AG09309 (cell line): Measurements from ENCODE around the gene ALAS1.

Experiments used
- DNase-seq: peaks from one replicate; pipeline ENCODE4 v3.0.0-alpha.2; 2010; ENCODE audit warnings: low read depth
- H3K4me3 ChIP-seq: 2 replicates; pipeline ENCODE4 v1.5.1; 2011; ENCODE audit warnings: mild to moderate bottlenecking, low read depth, low read length, moderate library complexity; ENCODE audit not compliant: control insufficient read depth
- CTCF ChIP-seq: IDR thresholded peaks from 2 replicates; pipeline ENCODE4 v1.5.1; 2011; ENCODE audit warnings: mild to moderate bottlenecking, low read depth, low read length, inconsistent platforms; ENCODE audit not compliant: insufficient read depth, control insufficient read depth; ENCODE audit errors: missing control alignments

ALAS1 gene

GRCh38 chr3:52238761-52239701 lies 41.1 kb downstream of the ALAS1 start, which contains the start of gene TWF2:
Gene TWF2 (minus strand): TSS chr3:52239158. CDS start chr3:52239016, 142 bp downstream.
- peak; percentile 42 for TF ChIP-seq CTCF
- peak within 1 kb of the TSS; percentile 89 for H3K4me3 ChIP-seq
- DNase-seq, result no peak

DNA sequence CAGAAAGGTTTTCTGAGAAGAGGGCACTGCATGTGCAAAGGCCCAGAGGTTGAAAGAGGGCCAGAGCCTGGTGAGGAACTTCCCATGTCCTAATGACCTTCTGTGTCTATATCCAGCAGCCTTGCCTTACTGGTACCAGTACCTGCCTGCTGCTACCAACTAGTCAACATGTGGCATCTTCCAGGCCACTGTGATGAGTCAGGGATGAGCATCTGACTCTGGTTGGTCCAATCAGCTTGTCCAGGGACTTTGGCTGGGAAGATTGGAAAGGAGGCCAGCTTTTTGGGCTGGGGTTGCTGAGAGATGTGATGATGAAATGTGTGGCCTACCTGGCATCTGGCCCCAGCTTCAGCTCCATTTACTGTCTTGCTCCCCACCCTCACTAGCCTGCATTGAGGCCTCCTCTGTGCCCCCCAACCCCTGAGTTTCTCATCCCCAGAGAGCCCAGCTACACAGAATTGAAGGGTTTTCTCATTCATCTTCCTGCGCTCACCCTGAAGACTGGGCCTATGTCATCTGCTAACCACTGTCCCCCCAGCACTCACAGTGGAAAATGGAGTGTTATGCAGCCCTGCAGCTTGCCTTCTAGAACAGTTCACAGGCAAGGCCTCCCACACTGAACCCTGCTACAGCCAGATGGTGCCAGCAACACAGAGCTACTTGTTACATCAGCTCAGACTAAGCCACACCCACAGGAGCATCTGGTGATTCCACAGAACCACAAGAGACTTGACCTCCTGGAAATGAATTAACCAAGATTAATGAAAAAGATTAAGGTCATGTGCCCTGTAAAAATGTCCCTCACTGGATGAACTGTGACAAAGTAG lies 42.3 kb downstream of the ALAS1 start:
- peak overlapping the region; percentile 89; the same call in 1 of the 2 replicates for H3K4me3 ChIP-seq
- no peak for TF ChIP-seq CTCF
- DNase-seq, result peak; percentile 96

DNA sequence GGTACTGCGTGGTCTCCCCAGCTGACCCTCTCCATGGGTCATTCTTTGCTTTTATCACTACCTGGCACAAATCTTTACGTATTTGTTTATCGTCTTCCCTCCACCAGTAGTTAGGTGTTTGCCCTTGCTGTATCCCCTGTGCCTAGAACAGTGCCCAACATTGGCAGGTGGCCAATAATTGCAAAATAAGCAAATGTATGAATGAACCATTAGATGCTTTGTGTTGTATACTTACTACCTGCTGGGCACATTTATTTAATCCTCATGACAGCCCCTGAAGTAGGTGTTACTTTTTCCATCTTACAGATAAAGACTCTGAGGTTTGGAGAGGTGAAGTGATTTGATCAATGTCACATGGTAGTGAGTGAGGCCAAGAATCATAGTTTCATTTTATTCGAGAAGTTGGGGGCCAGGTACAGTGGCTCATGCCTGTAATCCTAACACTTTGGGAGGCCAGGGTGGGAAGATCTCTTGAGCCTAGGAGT lies 43.0 kb downstream of the ALAS1 start:
- TF ChIP-seq CTCF, result no peak
- H3K4me3 ChIP-seq, result no peak overlapping the region
- DNase-seq, result no peak

DNA sequence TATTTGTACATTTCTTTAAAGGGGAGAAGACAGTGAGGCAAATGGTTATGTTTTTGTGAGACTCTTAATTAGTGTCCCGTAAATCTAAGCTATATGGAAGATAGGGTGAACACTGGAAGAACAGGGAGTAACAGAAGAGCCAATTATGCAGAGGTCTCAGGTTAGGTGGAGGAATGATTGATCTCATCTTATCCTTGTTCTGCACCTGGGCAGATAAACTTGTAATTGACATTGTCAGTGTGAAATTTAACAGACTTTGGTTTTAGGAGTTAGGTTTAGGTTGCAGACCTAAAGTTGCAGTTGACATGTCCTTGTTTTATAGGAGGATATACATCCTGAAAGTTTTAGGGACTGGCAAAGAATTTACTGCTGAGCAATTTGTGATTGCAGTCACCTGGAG lies 44.1 kb downstream of the ALAS1 start:
- no peak for TF ChIP-seq CTCF
- no peak for DNase-seq
- no peak overlapping the region for H3K4me3 ChIP-seq

GRCh38 chr3:52243791-52244628 lies 46.0 kb downstream of the ALAS1 start:
- no peak for DNase-seq
- TF ChIP-seq CTCF, result no peak
- H3K4me3 ChIP-seq, result no peak overlapping the region
